ENCODE results near the gene THPO.
A peak's percentile ranks its signal among the peaks of the same experiment; 100 is the strongest.

Gene THPO

DNA sequence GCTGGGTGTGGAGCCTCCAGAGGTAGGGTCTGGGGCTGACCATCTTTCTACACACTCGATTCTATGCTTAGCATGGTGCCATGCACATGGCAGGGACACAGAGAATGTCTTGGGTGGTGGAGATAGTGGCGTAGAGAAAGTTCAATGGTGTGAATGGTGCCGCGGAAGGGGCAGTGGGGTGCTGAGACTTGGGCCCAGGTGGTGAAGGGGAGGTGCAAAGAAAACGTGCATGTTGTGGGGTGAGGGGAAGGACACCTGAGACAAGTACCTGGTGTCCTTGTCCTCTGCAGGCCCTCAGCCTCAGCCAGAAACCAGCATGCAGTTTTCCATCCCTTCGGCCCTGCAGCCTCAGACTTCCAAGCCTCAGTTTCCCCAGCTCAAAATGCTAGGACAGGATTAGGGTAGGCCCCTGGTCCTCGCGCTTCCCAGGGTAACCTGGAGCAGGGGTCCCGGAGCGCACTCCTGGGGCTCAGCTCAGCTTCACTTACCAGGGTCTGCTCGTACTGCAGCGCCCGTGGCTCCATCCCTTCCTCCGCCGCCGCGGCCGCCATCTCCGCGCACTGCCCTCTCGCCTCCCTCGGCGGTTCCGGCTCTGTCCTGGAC is 17.0 kb downstream of the THPO start:
- TF ChIP-seq ZNF8 (CRISPR knock-in tag; IDR thresholded peaks at IDR 0.05) (no peak), CSDC2 (CRISPR knock-in tag; IDR thresholded peaks at IDR 0.05) (no peak), SNAI2 (CRISPR knock-in tag; IDR thresholded peaks at IDR 0.05) (no peak), ARNTL (CRISPR knock-in tag; IDR thresholded peaks at IDR 0.05; ENCODE audit: borderline replicate concordance, low read depth) (no peak), TOX (CRISPR knock-in tag; IDR thresholded peaks at IDR 0.05; ENCODE audit: borderline replicate concordance) (no peak), BACH2 (CRISPR knock-in tag; IDR thresholded peaks at IDR 0.05; ENCODE audit: borderline replicate concordance) (no peak), ZNF70 (CRISPR knock-in tag; IDR thresholded peaks at IDR 0.05) (no peak), TCF4 (CRISPR knock-in tag; IDR thresholded peaks at IDR 0.05; ENCODE audit: borderline replicate concordance) (no peak), GLIS3 (CRISPR knock-in tag; IDR thresholded peaks at IDR 0.05) (no peak), ISL1 (CRISPR knock-in tag; IDR thresholded peaks at IDR 0.05) (no peak), ZFP3 (CRISPR knock-in tag; IDR thresholded peaks at IDR 0.05) (no peak), RARB (CRISPR knock-in tag; IDR thresholded peaks at IDR 0.05) (no peak), ZC3H10 (CRISPR knock-in tag; IDR thresholded peaks at IDR 0.05) (no peak), ZFP30 (CRISPR knock-in tag; IDR thresholded peaks at IDR 0.05) (no peak)
- TF ChIP-seq, protein P1, sequence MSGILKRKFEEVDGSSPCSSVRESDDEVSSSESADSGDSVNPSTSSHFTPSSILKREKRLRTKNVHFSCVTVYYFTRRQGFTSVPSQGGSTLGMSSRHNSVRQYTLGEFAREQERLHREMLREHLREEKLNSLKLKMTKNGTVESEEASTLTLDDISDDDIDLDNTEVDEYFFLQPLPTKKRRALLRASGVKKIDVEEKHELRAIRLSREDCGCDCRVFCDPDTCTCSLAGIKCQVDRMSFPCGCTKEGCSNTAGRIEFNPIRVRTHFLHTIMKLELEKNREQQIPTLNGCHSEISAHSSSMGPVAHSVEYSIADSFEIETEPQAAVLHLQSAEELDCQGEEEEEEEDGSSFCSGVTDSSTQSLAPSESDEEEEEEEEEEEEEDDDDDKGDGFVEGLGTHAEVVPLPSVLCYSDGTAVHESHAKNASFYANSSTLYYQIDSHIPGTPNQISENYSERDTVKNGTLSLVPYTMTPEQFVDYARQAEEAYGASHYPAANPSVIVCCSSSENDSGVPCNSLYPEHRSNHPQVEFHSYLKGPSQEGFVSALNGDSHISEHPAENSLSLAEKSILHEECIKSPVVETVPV (CRISPR knock-in tag; IDR thresholded peaks at IDR 0.05) = no peak
- TF ChIP-seq, protein P2, sequence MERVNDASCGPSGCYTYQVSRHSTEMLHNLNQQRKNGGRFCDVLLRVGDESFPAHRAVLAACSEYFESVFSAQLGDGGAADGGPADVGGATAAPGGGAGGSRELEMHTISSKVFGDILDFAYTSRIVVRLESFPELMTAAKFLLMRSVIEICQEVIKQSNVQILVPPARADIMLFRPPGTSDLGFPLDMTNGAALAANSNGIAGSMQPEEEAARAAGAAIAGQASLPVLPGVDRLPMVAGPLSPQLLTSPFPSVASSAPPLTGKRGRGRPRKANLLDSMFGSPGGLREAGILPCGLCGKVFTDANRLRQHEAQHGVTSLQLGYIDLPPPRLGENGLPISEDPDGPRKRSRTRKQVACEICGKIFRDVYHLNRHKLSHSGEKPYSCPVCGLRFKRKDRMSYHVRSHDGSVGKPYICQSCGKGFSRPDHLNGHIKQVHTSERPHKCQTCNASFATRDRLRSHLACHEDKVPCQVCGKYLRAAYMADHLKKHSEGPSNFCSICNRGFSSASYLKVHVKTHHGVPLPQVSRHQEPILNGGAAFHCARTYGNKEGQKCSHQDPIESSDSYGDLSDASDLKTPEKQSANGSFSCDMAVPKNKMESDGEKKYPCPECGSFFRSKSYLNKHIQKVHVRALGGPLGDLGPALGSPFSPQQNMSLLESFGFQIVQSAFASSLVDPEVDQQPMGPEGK (CRISPR knock-in tag; IDR thresholded peaks at IDR 0.05; ENCODE audit: borderline replicate concordance) = no peak
- TF ChIP-seq, protein P3, sequence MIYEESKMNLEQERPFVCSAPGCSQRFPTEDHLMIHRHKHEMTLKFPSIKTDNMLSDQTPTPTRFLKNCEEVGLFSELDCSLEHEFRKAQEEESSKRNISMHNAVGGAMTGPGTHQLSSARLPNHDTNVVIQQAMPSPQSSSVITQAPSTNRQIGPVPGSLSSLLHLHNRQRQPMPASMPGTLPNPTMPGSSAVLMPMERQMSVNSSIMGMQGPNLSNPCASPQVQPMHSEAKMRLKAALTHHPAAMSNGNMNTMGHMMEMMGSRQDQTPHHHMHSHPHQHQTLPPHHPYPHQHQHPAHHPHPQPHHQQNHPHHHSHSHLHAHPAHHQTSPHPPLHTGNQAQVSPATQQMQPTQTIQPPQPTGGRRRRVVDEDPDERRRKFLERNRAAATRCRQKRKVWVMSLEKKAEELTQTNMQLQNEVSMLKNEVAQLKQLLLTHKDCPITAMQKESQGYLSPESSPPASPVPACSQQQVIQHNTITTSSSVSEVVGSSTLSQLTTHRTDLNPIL (CRISPR knock-in tag; IDR thresholded peaks at IDR 0.05; ENCODE audit: low read depth) = no peak
- TF ChIP-seq, protein P4, sequence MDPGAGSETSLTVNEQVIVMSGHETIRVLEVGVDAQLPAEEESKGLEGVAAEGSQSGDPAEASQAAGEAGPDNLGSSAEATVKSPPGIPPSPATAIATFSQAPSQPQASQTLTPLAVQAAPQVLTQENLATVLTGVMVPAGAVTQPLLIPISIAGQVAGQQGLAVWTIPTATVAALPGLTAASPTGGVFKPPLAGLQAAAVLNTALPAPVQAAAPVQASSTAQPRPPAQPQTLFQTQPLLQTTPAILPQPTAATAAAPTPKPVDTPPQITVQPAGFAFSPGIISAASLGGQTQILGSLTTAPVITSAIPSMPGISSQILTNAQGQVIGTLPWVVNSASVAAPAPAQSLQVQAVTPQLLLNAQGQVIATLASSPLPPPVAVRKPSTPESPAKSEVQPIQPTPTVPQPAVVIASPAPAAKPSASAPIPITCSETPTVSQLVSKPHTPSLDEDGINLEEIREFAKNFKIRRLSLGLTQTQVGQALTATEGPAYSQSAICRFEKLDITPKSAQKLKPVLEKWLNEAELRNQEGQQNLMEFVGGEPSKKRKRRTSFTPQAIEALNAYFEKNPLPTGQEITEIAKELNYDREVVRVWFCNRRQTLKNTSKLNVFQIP (CRISPR knock-in tag; IDR thresholded peaks at IDR 0.05; ENCODE audit: borderline replicate concordance, low read depth) = no peak
- ATAC-seq = peak; percentile 0

DNA sequence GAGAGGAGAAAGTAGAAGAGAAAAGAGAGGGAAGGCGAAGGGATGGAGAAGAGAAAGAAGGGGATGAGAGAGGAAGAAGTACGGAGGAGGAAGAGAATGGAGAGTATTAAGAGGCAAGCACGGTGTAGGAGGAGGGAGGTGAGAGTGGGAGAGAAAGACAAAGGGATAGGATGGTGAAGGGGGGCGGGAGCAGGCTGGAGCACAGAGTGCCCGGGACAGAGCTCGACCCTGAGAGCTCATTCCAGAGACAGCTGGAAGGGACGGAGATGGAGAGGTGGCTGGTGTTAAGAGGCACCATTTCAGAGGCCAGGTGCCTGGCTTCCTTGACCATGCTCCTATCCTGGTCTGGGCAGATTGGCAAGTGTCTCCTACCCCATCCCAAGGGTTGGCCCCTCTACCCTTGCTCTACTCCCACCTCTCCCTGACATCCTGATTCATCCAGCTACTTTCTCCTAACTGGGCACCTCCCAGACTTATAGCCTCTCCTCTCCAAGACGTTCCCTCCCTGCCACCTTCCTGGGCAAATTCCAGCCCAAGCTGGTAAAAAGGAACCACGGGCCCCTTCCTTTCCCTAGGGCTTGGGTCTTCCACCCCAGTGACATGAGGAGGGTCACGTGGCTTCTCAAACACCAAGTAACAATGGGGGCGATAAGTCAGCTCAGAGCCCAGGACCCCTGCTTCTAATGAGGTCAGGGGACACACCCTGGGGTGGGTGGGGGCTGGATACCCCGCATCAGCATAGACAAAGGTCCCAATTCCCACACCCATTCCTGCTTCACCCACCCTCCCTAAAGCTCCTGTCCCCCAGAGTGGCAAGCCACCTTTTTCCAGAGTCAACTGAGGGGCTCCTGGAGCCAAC is 17.7 kb downstream of the THPO start:
- no peak for ATAC-seq
- TF ChIP-seq PPARA (CRISPR knock-in tag; IDR thresholded peaks at IDR 0.05; ENCODE audit: borderline replicate concordance) = no peak
- TF ChIP-seq OSR1 (CRISPR knock-in tag; IDR thresholded peaks at IDR 0.05) = no peak
- TF ChIP-seq ZNF8 (CRISPR knock-in tag; IDR thresholded peaks at IDR 0.05) = no peak
- TF ChIP-seq, protein P2 (CRISPR knock-in tag; IDR thresholded peaks at IDR 0.05; ENCODE audit: borderline replicate concordance) = no peak
- no peak for TF ChIP-seq SNAI2 (CRISPR knock-in tag; IDR thresholded peaks at IDR 0.05)
- no peak for TF ChIP-seq ESRRG (CRISPR knock-in tag; IDR thresholded peaks at IDR 0.05)
- TF ChIP-seq, protein P4 (CRISPR knock-in tag; IDR thresholded peaks at IDR 0.05; ENCODE audit: borderline replicate concordance, low read depth) = no peak
- TF ChIP-seq, protein P5, sequence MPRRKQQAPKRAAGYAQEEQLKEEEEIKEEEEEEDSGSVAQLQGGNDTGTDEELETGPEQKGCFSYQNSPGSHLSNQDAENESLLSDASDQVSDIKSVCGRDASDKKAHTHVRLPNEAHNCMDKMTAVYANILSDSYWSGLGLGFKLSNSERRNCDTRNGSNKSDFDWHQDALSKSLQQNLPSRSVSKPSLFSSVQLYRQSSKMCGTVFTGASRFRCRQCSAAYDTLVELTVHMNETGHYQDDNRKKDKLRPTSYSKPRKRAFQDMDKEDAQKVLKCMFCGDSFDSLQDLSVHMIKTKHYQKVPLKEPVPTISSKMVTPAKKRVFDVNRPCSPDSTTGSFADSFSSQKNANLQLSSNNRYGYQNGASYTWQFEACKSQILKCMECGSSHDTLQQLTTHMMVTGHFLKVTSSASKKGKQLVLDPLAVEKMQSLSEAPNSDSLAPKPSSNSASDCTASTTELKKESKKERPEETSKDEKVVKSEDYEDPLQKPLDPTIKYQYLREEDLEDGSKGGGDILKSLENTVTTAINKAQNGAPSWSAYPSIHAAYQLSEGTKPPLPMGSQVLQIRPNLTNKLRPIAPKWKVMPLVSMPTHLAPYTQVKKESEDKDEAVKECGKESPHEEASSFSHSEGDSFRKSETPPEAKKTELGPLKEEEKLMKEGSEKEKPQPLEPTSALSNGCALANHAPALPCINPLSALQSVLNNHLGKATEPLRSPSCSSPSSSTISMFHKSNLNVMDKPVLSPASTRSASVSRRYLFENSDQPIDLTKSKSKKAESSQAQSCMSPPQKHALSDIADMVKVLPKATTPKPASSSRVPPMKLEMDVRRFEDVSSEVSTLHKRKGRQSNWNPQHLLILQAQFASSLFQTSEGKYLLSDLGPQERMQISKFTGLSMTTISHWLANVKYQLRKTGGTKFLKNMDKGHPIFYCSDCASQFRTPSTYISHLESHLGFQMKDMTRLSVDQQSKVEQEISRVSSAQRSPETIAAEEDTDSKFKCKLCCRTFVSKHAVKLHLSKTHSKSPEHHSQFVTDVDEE (CRISPR knock-in tag; IDR thresholded peaks at IDR 0.05) = no peak
- TF ChIP-seq, protein P1 (CRISPR knock-in tag; IDR thresholded peaks at IDR 0.05) = no peak
- no peak for TF ChIP-seq ZFP3 (CRISPR knock-in tag; IDR thresholded peaks at IDR 0.05)
- TF ChIP-seq ZFP30 (CRISPR knock-in tag; IDR thresholded peaks at IDR 0.05) = no peak
- TF ChIP-seq BACH2 (CRISPR knock-in tag; IDR thresholded peaks at IDR 0.05; ENCODE audit: borderline replicate concordance) = no peak
- TF ChIP-seq ZNF70 (CRISPR knock-in tag; IDR thresholded peaks at IDR 0.05) = no peak

All from SK-N-SH treated with all-trans-retinoic acid at 6 μM for 48 hours (cell line).